NCI-H82 treated with DMSO at 0.1 percent for 48 hours (cell line): ENCODE results near the gene SH3GL3.

Experiments
- DNase-seq: peaks from one replicate; lab custom pipeline; 2025; ENCODE audit not compliant: unreplicated experiment; lab: John Stamatoyannopoulos, UW

SH3GL3 gene

GRCh38 chr15:83610901-83611685, 164.0 kb downstream of the SH3GL3 start:
- DNase-seq, result no peak

DNA sequence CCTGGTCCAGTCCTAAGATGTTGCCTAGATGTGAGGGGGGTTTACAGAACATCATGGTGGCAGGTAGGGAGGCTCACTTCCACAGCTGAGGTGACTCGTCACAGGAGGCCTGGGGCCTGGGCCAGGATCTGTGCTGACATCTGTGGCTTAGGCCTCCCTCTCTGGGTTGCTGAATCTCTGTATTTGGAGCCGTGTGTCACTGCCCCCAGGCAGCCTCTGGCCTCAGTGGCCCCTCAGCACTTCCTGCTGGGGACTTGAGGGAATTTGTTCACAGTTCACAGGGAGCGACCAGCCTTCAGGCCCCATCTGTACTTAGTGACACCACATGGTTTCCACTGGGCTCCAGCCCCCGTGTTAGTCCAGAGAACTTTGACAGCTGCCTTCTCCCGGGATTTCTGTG, 165.1 kb downstream of the SH3GL3 start:
- DNase-seq, result no peak

GRCh38 chr15:83612898-83613635, 165.9 kb downstream of the SH3GL3 start:
- DNase-seq, result no peak

- no peak for DNase-seq
Measured at GRCh38 chr15:83613714-83614113, 166.6 kb downstream of the SH3GL3 start.

DNA sequence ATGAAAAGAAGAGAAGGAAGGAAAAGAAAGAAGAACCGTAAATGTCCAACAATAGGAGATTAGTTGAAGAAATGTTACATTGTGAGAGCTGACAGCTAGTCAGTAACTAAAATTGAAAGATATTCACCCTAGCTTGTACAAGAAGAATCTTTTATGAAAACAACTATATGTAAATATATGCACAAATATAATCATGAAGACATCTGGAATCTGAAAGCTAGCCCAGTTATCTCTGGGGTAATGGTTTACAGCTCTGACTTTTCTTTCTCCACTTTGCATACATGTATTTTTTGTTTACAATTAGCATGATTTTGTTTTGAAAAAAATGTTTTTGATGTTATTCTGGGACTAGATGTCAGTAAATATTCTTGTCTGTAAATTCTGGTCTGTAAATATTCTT, 169.7 kb downstream of the SH3GL3 start:
- no peak for DNase-seq

DNA sequence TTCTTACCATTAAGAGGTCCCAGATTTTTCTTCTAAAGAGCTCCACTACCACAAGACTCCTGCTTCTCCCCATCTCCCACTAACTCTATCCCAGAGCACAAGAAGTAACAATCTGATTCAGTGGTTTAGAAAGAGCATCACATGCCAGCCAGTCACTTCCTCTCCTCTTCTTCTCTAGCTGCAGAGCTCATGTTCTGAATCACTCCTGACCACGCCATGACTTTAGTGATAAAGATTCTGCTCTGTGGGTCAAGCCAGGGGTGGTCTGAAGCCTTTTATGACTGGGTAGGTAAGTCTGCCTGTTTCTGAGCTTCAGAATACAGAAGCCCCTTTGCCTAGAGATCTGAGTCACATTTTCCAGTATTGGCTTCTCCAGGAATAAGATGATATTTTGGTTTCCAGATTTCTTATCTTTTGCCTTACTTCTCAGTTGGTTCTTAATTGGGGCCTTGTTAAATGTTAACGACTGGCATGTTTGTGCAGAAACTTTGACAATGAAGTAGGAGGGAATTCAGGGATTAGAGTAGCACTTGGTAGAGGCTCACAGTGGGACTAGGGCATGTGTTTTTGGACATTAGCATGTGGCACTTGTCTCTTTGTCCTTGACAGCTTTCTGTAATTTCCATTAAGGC, 179.1 kb downstream of the SH3GL3 start:
- DNase-seq, result no peak

- no peak for DNase-seq
Measured at GRCh38 chr15:83631534-83631933, 184.4 kb downstream of the SH3GL3 start.

GRCh38 chr15:83643201-83643600, 196.1 kb downstream of the SH3GL3 start:
- no peak for DNase-seq

DNA sequence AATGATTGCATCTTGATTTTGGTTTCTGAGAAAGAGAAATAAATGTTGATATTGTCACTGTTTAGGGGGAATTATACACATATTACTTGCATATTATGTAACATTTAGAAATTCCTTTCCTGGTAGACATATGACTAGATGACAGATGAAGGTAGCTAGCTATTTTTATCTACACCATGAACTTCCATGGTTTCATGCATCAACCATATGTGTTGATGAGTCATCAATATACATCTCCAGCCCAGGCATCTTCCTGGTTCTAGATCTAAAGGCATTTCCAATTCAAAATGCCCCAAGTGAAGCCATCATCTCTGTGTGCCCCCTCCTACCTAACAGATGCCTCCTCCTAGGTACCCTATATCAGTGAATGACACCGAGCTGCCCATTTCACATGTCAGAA, 197.3 kb downstream of the SH3GL3 start:
- no peak for DNase-seq

GRCh38 chr15:83650831-83651230, 203.7 kb downstream of the SH3GL3 start:
- DNase-seq, result no peak

- DNase-seq, result no peak
Measured at GRCh38 chr15:83651541-83651940, 204.4 kb downstream of the SH3GL3 start.

DNA sequence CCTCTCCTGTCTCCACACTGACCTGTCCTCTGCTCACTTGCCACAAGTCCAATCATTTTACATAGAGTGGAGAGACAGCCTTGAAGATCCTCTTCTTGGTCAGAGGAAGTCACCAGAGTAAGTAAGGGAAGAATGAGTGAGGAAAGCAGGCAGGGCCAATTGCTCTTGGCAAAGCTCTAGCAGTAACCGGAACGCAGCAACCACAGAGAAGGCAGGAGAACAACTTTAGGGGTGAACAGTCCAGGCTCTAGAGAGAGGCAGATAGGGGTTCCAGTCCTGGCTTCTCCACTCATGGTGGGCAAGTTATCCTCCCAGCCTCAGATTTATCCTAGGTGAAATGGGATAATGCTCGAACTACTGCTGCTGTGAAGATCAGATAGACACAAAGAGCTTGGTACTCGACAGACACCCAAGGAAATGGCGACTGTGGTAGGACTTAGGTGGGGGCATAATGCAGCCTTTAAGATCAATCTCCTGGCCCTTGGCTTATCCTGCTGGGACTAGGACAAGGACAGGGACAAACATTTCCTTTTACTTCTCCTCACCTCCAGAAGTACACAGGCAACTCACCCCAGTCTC, 205.6 kb downstream of the SH3GL3 start:
- DNase-seq, result no peak

DNA sequence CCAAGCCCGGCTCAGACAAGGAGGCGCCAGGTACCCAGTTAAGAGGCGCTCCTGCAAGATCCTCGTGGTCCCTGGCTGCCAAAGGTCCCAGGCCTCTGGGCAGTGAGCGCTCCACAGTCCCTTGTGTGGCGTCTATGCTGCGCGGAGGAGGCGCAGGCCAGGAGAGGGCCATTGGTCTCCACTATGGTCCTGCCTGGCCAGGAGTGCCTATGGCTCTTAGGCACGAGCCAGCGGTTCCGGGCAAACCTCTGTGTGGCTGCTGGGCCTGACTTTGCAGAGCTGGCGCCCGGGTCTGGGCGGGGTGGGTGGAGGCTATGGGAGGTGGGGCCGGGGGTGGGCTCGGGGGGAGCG, 206.1 kb downstream of the SH3GL3 start:
- no peak for DNase-seq

DNA sequence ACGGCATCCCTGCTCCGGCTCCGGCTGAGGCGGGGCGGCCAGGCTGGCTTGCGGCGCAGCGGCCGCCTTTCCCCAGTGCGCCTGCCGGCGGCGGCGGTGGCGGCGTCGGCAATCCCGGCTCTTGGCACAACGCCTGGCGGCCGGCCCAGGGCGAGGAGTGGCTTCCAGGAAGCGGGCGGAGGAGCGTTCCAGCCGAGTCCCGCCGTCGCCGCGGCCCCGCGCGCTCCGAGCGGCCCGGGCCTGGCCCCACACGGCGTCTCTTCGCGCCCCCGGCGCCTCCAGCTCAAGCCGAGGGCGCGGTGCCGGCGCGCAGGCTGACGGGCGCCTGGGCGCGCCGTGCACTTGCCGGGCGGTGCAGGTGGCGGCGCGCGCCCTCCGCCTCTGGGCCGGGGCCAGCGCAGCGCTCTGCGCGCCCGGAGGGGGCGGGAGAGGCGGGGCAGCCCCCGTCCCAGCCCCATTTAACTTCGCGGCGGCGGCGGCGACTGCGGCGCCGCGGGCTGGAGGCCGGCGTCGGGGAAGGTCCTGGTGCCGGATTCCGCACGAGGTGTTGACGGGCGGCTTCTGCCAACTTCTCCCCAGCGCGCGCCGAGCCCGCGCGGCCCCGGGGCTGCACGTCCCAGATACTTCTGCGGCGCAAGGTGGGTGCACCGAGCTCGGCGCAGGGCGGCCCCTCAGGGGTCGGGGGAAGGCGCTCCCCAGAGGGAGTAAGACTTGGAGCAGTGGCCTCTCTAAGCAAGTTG, 206.7 kb downstream of the SH3GL3 start, which contains the start of gene ADAMTSL3:
ADAMTSL3 (plus strand) TSS at position 485 of the 740 bp plus-strand sequence. CDS start 1,639 bp downstream, outside the sequence.
- no peak for DNase-seq

DNA sequence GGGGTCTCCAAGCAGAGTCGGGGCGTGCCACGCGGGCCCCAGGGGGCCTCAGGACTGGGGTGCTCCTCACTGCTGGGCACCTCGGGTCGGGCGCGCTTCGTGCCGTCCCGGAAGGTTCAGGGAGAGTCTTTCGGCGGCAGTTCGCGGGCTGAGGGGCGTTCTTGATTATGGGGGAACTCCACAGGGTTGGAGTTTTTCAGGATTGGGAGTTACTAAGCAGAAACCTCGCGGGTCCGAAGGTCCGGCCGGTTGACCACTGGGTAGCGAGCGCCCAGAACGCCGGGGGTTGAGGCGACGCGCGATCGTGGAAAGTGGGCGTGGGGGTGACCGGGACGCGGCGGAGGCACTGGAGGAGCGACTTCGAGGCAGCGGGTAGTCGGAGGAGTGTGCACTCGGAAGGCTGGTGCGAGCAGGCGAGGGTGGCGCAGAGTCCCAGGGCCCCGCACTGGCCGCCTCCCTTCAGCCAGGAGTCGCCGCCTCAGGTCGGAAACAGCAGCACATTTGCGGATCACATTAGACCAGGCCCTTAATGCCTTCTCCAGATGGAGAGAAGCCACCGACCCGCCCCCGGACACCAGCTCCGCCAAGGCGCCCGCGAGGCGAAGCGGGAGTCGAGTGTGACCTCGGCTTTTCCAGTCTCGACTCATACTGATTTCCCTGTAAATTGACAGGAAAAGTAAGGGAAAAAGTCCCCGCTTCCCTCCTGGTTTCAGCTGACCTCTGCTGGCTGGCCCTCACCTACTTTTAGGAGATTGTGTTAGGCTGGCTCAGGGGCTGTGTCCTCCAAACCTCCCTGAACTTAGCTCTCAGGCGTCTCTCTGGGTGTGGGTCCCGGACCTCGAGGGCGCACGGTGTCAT, 207.5 kb downstream of the SH3GL3 start:
- DNase-seq, result no peak

- DNase-seq, result no peak
Measured at GRCh38 chr15:83655237-83655616, 208.1 kb downstream of the SH3GL3 start.

GRCh38 chr15:83656192-83656591, 209.1 kb downstream of the SH3GL3 start:
- DNase-seq, result no peak

GRCh38 chr15:83656943-83657528, 209.9 kb downstream of the SH3GL3 start:
- DNase-seq, result no peak

DNA sequence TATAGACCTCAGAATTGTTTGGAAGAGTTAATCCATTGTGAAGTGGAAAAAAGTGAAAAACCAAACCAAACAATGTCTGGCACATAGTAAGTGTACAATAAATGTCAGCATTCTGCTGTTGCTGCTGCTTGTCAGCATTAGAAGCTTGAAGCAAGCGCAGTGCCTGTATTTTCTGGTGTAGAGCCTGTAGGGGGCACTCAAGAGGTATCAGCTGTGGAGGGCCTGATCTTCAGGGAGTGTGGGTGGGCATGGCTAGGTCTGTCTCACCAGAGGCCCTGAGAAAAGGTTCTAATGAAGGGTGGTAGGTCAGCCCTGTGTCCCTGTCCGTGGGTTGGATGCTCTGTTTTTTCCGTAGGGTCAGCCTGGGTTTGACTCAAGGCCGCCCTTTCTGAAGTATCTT, 210.4 kb downstream of the SH3GL3 start:
- DNase-seq, result no peak
